CD8-positive, alpha-beta memory T cell (primary cell): ENCODE measurements around the gene CADM2. TPM values are rescaled to one million over a fixed set of nuclear protein-coding genes. Genes with fewer than 3 reads are reported as not detected.

Experiments
- CTCF ChIA-PET: fragments of 350-600 bp; sonication (Branson Sonifier 250); formaldehyde crosslinking; loops from one replicate; lab custom pipeline; 2021; ENCODE audit warnings: antibody characterized with exemption; lab: Charles Lee
- POLR2A ChIA-PET: fragments of 350-600 bp; sonication (Branson Sonifier 250); formaldehyde crosslinking; loops from one replicate; lab custom pipeline; 2021; ENCODE audit warnings: antibody characterized with exemption; lab: Charles Lee
- DNase-seq, 5 donors: peaks; one replicate each; pipeline versions ENCODE4 v3.0.0 to v3.0.0-alpha.2; 2020 to 2022; ENCODE audit warnings: mixed read lengths in 1 of 5
- H3K27ac ChIP-seq: one replicate; pipeline ENCODE4 v1.7.0; 2013; ENCODE audit warnings: low read depth, mild to moderate bottlenecking, low read length, moderate library complexity
- H3K27me3 ChIP-seq: 2 replicates; pipeline ENCODE4 v1.7.0; 2013; ENCODE audit warnings: low read length, mild to moderate bottlenecking; ENCODE audit not compliant: insufficient read depth, poor library complexity, severe bottlenecking
- H3K36me3 ChIP-seq: 2 replicates; pipeline ENCODE4 v1.7.0; 2013; ENCODE audit warnings: mild to moderate bottlenecking, low read length, moderate library complexity; ENCODE audit not compliant: insufficient read depth
- H3K4me1 ChIP-seq: 2 replicates; pipeline ENCODE4 v1.7.0; 2013; ENCODE audit warnings: mild to moderate bottlenecking, low read length, moderate library complexity; ENCODE audit not compliant: insufficient read depth
- H3K4me3 ChIP-seq: 2 replicates; pipeline ENCODE4 v1.7.0; 2013; ENCODE audit warnings: mild to moderate bottlenecking, low read length
- H3K9me3 ChIP-seq: 2 replicates; pipeline ENCODE4 v1.7.0; 2013; ENCODE audit warnings: mild to moderate bottlenecking, low read length
- H3K27ac Mint-ChIP-seq, 8 donors: one replicate each; pipeline ENCODE4 v1.8.0; 2020 to 2021; ENCODE audit warnings: mixed read lengths in 8 of 8, mild to moderate bottlenecking in 6 of 8, inconsistent platforms in 3 of 8, moderate library complexity in 3 of 8
- H3K27me3 Mint-ChIP-seq, 2 donors: one replicate each; pipeline ENCODE4 v1.8.0; 2020 to 2021; ENCODE audit warnings: mixed read lengths in 2 of 2, mild to moderate bottlenecking in 1 of 2, moderate library complexity in 1 of 2
- H3K36me3 Mint-ChIP-seq, 3 donors: one replicate each; pipeline ENCODE4 v1.8.0; 2020 to 2021; ENCODE audit warnings: mixed read lengths in 3 of 3, inconsistent platforms in 1 of 3, mild to moderate bottlenecking in 1 of 3
- H3K4me1 Mint-ChIP-seq, 3 donors: one replicate each; pipeline ENCODE4 v1.8.0; 2020 to 2021; ENCODE audit warnings: mixed read lengths in 3 of 3, inconsistent platforms in 1 of 3, mild to moderate bottlenecking in 1 of 3
- H3K4me3 Mint-ChIP-seq, 7 donors: one replicate each; pipeline ENCODE4 v1.8.0; 2020 to 2021; ENCODE audit warnings: mixed read lengths in 7 of 7, mild to moderate bottlenecking in 6 of 7, moderate library complexity in 4 of 7, inconsistent platforms in 2 of 7
- H3K9me3 Mint-ChIP-seq, 5 donors: one replicate each; pipeline ENCODE4 v1.8.0; 2020 to 2022; ENCODE audit warnings: mixed read lengths in 5 of 5, mild to moderate bottlenecking in 3 of 5, moderate library complexity in 2 of 5, inconsistent platforms in 1 of 5
- polyA plus RNA-seq: library from polyadenylated mRNA; unstranded; fragments of 300-500 nt; fragmentation: Illumina TruSeq; gene quantifications from one replicate; pipeline ENCODE4 v1.2.3, GENCODE V29; 2021
- total RNA-seq, 2 experiments: library from RNA; stranded (reverse); gene quantifications; one replicate each; pipeline ENCODE4 v1.2.3, GENCODE V29; 2021

The CADM2 gene
- total and polyA plus RNA-seq, 3 experiments from 2014 or later = 0.22 to 0.27 TPM; not detected in 1

DNA sequence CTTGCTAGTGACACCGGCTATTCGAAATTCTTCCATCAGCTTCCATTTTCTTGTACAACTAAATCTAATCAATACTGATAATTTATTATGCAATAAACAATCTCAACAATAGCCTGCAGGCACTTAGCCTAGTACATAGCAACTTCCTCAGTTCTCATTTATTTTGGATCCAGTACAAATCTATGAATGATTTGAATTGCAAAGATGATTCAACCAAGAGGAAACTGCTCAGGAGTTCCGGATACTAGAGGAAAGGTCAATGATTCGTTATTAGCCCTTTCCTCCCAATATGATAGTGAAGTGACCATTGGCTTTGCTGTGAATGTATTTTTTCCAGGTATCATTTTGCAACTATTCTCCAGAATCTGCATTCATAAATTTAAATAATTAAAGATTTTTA, 827.0 kb downstream of the CADM2 start:
- Histone ChIP-seq H3K9me3 (no peaks in the 10 kb centered on the region), H3K4me1 (no peaks in the 10 kb centered on the region), H3K27me3 (no peaks in the 10 kb centered on the region), H3K27ac (no peak overlapping the region), H3K36me3 (no peaks in the 10 kb centered on the region), H3K4me3 (no peak overlapping the region)
- no peaks in the 10 kb centered on the region for H3K4me1 Mint-ChIP-seq
- POLR2A ChIA-PET = no interaction called here
- peaks cover 1 to 18% (median 7%) of the 10 kb centered on the region in 5 donors for H3K9me3 Mint-ChIP-seq
- no peak overlapping the region for H3K4me3 Mint-ChIP-seq
- no peaks in the 10 kb centered on the region for H3K27me3 Mint-ChIP-seq
- no peak overlapping the region for H3K27ac Mint-ChIP-seq
- no peaks in the 10 kb centered on the region for H3K36me3 Mint-ChIP-seq
- DNase-seq = no peak
- CTCF ChIA-PET = no interaction called here

DNA sequence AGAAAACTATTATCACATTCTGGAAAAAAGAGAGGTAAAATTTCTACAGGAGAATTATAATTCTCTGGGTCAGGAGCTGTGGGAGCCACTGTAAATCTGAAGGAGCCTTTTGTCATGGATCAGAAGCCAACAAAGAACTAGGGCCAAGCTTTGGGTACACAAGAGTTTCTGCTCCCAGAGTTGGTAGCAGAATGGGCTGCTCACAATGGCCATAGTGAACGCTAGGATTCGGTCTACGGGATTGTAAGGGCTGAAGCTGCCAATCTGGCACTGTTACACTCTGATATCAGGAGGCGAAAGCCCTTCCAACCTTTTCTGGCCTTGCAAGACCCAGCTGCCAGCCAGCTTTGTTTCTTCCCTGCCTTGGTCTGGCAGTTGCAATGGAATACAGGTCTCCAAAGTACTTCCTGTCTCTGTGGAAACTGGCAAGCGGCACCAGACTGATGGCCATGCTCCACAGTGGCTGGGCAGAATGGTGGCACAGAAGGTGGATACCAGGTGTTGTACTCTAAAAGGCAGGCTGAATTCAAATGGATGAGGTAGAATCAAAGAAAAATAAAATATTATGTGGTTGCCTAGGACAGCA, 831.7 kb downstream of the CADM2 start:
- ChIA-PET POLR2A (no interaction called here), CTCF (no interaction called here)
- no peak overlapping the region for H3K4me3 Mint-ChIP-seq
- Histone ChIP-seq H3K27ac (no peak overlapping the region), H3K4me1 (no peaks in the 10 kb centered on the region), H3K36me3 (no peaks in the 10 kb centered on the region), H3K9me3 (no peaks in the 10 kb centered on the region), H3K4me3 (no peak overlapping the region), H3K27me3 (no peaks in the 10 kb centered on the region)
- no peaks in the 10 kb centered on the region for H3K4me1 Mint-ChIP-seq
- no peak overlapping the region for H3K27ac Mint-ChIP-seq
- peaks cover 3 to 21% (median 9%) of the 10 kb centered on the region in 5 donors for H3K9me3 Mint-ChIP-seq
- H3K36me3 Mint-ChIP-seq = no peaks in the 10 kb centered on the region
- H3K27me3 Mint-ChIP-seq = no peaks in the 10 kb centered on the region
- no peak for DNase-seq

DNA sequence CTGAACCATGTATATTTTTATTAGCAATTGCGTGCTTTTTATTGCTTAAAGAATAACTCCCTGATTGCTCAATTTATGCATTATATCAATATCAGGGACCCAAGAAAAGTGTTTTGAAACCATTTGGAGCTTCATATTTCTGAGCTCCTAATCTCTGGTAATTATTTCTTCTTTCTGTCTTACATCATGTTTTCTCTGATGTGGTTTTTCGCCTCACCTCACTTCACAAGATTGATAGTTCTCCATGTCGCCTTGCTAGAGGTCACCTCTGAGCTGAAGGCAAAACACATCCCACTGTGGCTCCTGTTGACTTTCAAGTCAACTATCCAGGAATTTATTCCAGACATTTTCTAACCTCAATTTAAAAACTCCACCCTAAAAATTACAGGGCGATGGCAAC, 837.4 kb downstream of the CADM2 start:
- Mint-ChIP-seq H3K4me3 (no peak overlapping the region), H3K4me1 (no peaks in the 10 kb centered on the region), H3K27ac (no peak overlapping the region), H3K27me3 (no peaks in the 10 kb centered on the region), H3K9me3 (peaks cover 5 to 25% (median 19%) of the 10 kb centered on the region in 5 donors), H3K36me3 (no peaks in the 10 kb centered on the region)
- no peak overlapping the region for H3K27ac ChIP-seq
- no peaks in the 10 kb centered on the region for H3K36me3 ChIP-seq
- ChIA-PET POLR2A (no interaction called here), CTCF (no interaction called here)
- no peaks in the 10 kb centered on the region for H3K9me3 ChIP-seq
- H3K4me1 ChIP-seq = no peaks in the 10 kb centered on the region
- no peak overlapping the region for H3K4me3 ChIP-seq
- H3K27me3 ChIP-seq = no peaks in the 10 kb centered on the region
- DNase-seq = no peak

DNA sequence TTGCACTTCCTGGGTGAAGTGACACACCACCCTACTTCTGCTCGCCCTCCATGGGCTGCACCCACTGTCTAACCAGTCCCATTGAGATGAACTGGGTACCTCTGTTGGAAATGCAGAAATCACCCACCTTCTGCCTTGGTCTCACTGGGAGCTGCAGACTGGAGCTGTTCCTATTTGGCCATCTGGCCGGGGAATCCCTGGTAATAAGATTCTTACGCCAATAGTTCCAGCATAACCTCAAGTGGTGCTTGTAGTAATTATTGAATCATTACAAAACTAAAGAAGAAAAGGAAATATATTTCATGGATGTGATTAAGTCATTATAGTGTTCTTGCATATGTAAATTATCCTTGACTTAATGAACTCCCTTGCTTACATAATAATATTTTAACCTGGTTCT, 841.9 kb downstream of the CADM2 start:
- Mint-ChIP-seq H3K4me1 (no peaks in the 10 kb centered on the region), H3K27me3 (no peaks in the 10 kb centered on the region), H3K27ac (no peak overlapping the region), H3K4me3 (no peak overlapping the region), H3K9me3 (peaks cover 3 to 17% (median 10%) of the 10 kb centered on the region in 5 donors), H3K36me3 (no peaks in the 10 kb centered on the region)
- POLR2A ChIA-PET = no interaction called here
- Histone ChIP-seq H3K9me3 (no peaks in the 10 kb centered on the region), H3K36me3 (no peaks in the 10 kb centered on the region), H3K4me3 (no peak overlapping the region), H3K4me1 (no peaks in the 10 kb centered on the region), H3K27me3 (no peaks in the 10 kb centered on the region), H3K27ac (no peak overlapping the region)
- CTCF ChIA-PET = no interaction called here
- DNase-seq = no peak

DNA sequence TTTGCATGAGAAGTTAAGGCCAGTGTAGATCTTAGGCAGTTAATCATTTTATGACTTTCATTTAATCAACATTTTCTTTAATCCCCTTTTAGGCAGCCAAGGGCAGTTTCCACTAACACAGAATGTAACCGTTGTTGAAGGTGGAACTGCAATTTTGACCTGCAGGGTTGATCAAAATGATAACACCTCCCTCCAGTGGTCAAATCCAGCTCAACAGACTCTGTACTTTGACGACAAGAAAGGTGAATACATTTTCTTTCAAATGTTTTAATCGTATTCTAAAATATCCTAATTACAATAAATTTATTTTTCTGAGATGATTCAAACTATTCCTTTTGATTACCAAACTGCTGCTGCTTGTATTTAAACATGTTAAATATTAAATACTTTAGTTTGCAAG, 843.2 kb downstream of the CADM2 start:
- Mint-ChIP-seq H3K27me3 (no peaks in the 10 kb centered on the region), H3K4me3 (no peak overlapping the region), H3K9me3 (peaks cover 0 to 19% (median 10%) of the 10 kb centered on the region in 5 donors), H3K36me3 (no peaks in the 10 kb centered on the region), H3K4me1 (no peaks in the 10 kb centered on the region), H3K27ac (no peak overlapping the region)
- Histone ChIP-seq H3K4me3 (no peak overlapping the region), H3K9me3 (no peaks in the 10 kb centered on the region), H3K27me3 (no peaks in the 10 kb centered on the region), H3K36me3 (no peaks in the 10 kb centered on the region), H3K4me1 (no peaks in the 10 kb centered on the region), H3K27ac (no peak overlapping the region)
- ChIA-PET CTCF (no interaction called here), POLR2A (no interaction called here)
- DNase-seq = no peak

DNA sequence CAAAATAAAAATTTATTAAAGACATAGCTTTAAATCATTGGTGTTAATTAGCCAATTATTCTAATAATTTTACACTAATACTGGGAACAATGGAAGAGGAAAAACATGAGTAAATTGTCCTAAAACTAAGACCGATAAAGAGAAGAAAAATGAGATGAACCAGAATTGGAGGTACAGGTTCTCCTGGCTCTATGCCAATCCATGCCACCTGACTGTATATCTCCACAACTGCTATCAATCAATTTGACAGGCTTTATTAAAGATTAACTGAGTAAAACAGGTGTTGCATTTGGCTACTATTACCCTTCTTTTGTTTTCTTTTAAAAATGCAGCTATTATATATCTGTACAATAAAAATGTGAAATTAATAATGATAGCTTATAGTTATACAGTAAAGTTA, 850.0 kb downstream of the CADM2 start:
- H3K27me3 Mint-ChIP-seq = no peaks in the 10 kb centered on the region
- no peaks in the 10 kb centered on the region for H3K9me3 ChIP-seq
- H3K27ac ChIP-seq = no peak overlapping the region
- no peaks in the 10 kb centered on the region for H3K36me3 Mint-ChIP-seq
- no peaks in the 10 kb centered on the region for H3K36me3 ChIP-seq
- peaks cover 3 to 19% (median 8%) of the 10 kb centered on the region in 5 donors for H3K9me3 Mint-ChIP-seq
- H3K4me1 Mint-ChIP-seq = no peaks in the 10 kb centered on the region
- H3K4me3 Mint-ChIP-seq = no peak overlapping the region
- no peaks in the 10 kb centered on the region for H3K4me1 ChIP-seq
- no peaks in the 10 kb centered on the region for H3K27me3 ChIP-seq
- ChIA-PET POLR2A (no interaction called here), CTCF (no interaction called here)
- DNase-seq = no peak
- H3K4me3 ChIP-seq = no peak overlapping the region
- H3K27ac Mint-ChIP-seq = no peak overlapping the region

DNA sequence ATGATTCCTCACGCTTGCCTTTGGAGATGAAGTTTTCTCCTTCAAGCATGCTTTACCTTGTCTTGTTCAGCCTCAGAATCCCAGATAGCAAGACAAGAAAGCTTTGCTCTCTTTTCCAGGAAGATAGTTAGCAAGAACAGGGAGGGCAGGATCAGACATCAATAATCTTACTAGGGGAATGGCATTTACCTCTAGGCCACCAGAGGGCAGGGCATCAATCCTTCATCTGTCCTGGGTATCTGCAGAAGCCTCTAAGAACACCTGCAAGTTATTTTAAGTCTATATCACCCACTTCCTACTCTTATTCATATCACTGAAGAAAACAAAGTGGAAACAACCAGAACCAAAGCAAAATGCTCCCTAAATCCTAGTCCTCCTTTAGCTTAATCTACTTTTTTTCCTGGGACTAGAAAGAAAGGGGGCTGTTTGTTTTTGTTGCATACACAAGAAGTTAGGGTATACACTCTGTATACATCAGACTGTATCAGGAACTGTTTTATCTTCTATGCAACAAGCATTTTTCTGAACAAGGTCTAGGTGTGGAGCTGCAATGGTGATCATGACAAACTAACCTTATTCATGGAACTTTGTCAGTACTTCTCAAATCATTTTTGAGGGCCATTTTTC, 862.5 kb downstream of the CADM2 start:
- Histone ChIP-seq H3K27ac (no peak overlapping the region), H3K4me3 (no peak overlapping the region), H3K4me1 (no peaks in the 10 kb centered on the region), H3K36me3 (no peaks in the 10 kb centered on the region), H3K9me3 (no peaks in the 10 kb centered on the region), H3K27me3 (no peaks in the 10 kb centered on the region)
- Mint-ChIP-seq H3K4me3 (no peak overlapping the region), H3K4me1 (no peaks in the 10 kb centered on the region), H3K36me3 (peaks cover 0 to 1% (median 0%) of the 10 kb centered on the region in 3 donors), H3K27ac (no peak overlapping the region), H3K9me3 (peaks cover 2 to 26% (median 5%) of the 10 kb centered on the region in 5 donors), H3K27me3 (no peaks in the 10 kb centered on the region)
- CTCF ChIA-PET = no interaction called here
- no peak for DNase-seq
- POLR2A ChIA-PET = no interaction called here

DNA sequence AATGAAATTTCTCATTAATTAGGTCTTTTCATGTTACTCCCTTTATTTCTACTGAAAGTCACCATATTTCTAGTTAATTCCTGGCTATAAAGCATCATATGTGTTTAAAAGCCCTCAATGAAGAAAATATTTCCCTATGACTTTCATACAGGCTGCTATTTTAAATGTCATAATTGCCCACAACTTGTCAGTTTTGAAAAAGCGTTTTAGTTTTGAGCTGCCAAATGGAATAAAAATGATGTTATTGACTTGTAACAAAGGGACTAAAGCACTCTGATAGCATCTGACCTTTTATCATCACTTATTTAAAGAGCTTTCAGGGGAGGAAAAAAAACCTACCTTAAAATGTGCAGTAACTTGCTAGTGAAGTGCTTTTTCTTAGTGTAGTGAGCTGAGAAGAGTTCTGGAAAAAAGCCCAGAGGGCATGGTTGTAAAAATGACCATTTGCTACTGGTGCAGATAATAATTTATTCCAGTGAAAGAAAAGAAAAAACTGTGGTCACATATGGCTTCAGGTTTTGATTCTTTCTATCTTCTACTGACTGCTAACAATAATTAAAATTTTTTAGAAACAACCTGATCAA, 877.2 kb downstream of the CADM2 start:
- H3K27me3 Mint-ChIP-seq = no peaks in the 10 kb centered on the region
- CTCF ChIA-PET = no interaction called here
- H3K4me1 ChIP-seq = no peaks in the 10 kb centered on the region
- H3K27ac ChIP-seq = no peak overlapping the region
- no peak for DNase-seq
- H3K36me3 ChIP-seq = no peaks in the 10 kb centered on the region
- no peaks in the 10 kb centered on the region for H3K4me1 Mint-ChIP-seq
- POLR2A ChIA-PET = no interaction called here
- peaks cover 7 to 26% (median 12%) of the 10 kb centered on the region in 5 donors for H3K9me3 Mint-ChIP-seq
- no peak overlapping the region for H3K27ac Mint-ChIP-seq
- H3K4me3 ChIP-seq = no peak overlapping the region
- no peaks in the 10 kb centered on the region for H3K36me3 Mint-ChIP-seq
- no peaks in the 10 kb centered on the region for H3K9me3 ChIP-seq
- no peaks in the 10 kb centered on the region for H3K27me3 ChIP-seq
- H3K4me3 Mint-ChIP-seq = no peak overlapping the region
